ENCODE data around the gene PDE4D.
A peak's percentile ranks its signal among the peaks of the same experiment; 100 is the strongest.

GRCh38 chr5:59236986-59237385 is 656.5 kb downstream of the PDE4D start:
- TF ChIP-seq POLR2A (IDR thresholded peaks at IDR 0.05; ENCODE audit: low read depth, low read length) (no peak), CTCF (IDR thresholded peaks at IDR 0.05; ENCODE audit: extremely low read depth in 1 of 2, insufficient read depth in 1 of 2, low read depth in 1 of 2, low read length in 2 of 2) (no peak), EZH2 (IDR thresholded peaks at IDR 0.05; ENCODE audit: borderline replicate concordance, low read depth, low read length, severe bottlenecking) (no peak), FOS (IDR thresholded peaks at IDR 0.05; ENCODE audit: borderline replicate concordance, insufficient read depth, low read length) (peak; percentile 57), POLR2AphosphoS5 (IDR thresholded peaks at IDR 0.05; ENCODE audit: insufficient read depth, low read depth, low read length) (peak; percentile 59), GATA2 (IDR thresholded peaks at IDR 0.05; ENCODE audit: insufficient read depth, insufficient read length, low read depth, low read length) (peak; percentile 79), JUN (IDR thresholded peaks at IDR 0.05; ENCODE audit: borderline replicate concordance, insufficient read depth, insufficient read length, low read depth) (peak; percentile 51)
- TF ChIP-seq, protein P1, sequence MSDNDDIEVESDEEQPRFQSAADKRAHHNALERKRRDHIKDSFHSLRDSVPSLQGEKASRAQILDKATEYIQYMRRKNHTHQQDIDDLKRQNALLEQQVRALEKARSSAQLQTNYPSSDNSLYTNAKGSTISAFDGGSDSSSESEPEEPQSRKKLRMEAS (IDR thresholded peaks at IDR 0.05; ENCODE audit: insufficient read depth, insufficient read length), result no peak

All from endothelial cell of umbilical vein (primary cell).